Mesenchymal stem cell (in vitro differentiated cells and primary cell): ENCODE data around the gene KLHDC7B.

Experiments
- DNase-seq: peaks from one replicate; pipeline ENCODE4 v3.0.0-alpha.2; 2013
- H2AFZ ChIP-seq: one replicate; pipeline ENCODE4 v1.6.1; 2013; ENCODE audit warnings: low read depth, mild to moderate bottlenecking, control low read depth, inconsistent platforms, low read length, moderate library complexity
- H2AK5ac ChIP-seq: 2 replicates; pipeline ENCODE4 v1.6.1; 2013; ENCODE audit warnings: low read length, moderate library complexity, mild to moderate bottlenecking, inconsistent platforms; ENCODE audit not compliant: severe bottlenecking
- H2BK120ac ChIP-seq: one replicate; pipeline ENCODE4 v1.6.1; 2013; ENCODE audit warnings: low read depth, mild to moderate bottlenecking, inconsistent platforms, low read length, moderate library complexity
- H2BK12ac ChIP-seq, 2 experiments: one replicate each; pipeline ENCODE4 v1.6.1; 2013; ENCODE audit warnings: inconsistent platforms in 2 of 2, low read length in 2 of 2, mild to moderate bottlenecking in 2 of 2, moderate library complexity in 2 of 2, control low read depth in 1 of 2
- H2BK15ac ChIP-seq: one replicate; pipeline ENCODE4 v1.6.1; 2013; ENCODE audit warnings: mild to moderate bottlenecking, low read depth, inconsistent platforms; ENCODE audit not compliant: poor library complexity, severe bottlenecking
- H2BK5ac ChIP-seq: 2 replicates; pipeline ENCODE4 v1.6.1; 2013; ENCODE audit warnings: low read depth, mild to moderate bottlenecking, low read length, control low read depth, inconsistent platforms; ENCODE audit not compliant: poor library complexity, severe bottlenecking
- H3K14ac ChIP-seq, 2 experiments: one replicate each; pipeline ENCODE4 v1.6.1; 2013; ENCODE audit warnings: inconsistent platforms in 2 of 2, low read length in 2 of 2, control low read depth in 1 of 2, mild to moderate bottlenecking in 1 of 2, moderate library complexity in 1 of 2
- H3K18ac ChIP-seq, 2 experiments: one replicate each; pipeline ENCODE4 v1.6.1; 2013; ENCODE audit warnings: inconsistent platforms in 2 of 2, low read length in 2 of 2, control low read depth in 1 of 2, low read depth in 1 of 2, mild to moderate bottlenecking in 1 of 2
- H3K23ac ChIP-seq, 2 experiments: one replicate each; pipeline ENCODE4 v1.6.1; 2013; ENCODE audit warnings: inconsistent platforms in 2 of 2, low read length in 2 of 2, mild to moderate bottlenecking in 2 of 2, moderate library complexity in 2 of 2, control low read depth in 1 of 2
- H3K27ac ChIP-seq: 2 replicates; pipeline ENCODE4 v1.5.1; 2013; ENCODE audit warnings: mild to moderate bottlenecking, moderate library complexity, low read length, control low read depth, inconsistent platforms; ENCODE audit not compliant: poor library complexity, severe bottlenecking
- H3K27me3 ChIP-seq, 2 experiments: 2 replicates each; pipeline versions ENCODE4 v1.6.1 to v1.7.0; 2013; ENCODE audit warnings: low read length in 2 of 2, mild to moderate bottlenecking in 2 of 2, moderate library complexity in 2 of 2, control low read depth in 1 of 2, inconsistent platforms in 1 of 2; ENCODE audit not compliant: control insufficient read depth in 1 of 2, insufficient read depth in 1 of 2
- H3K36me3 ChIP-seq, 2 experiments: 2 replicates each; pipeline versions ENCODE4 v1.6.1 to v1.7.0; 2013; ENCODE audit warnings: low read length in 2 of 2, control low read depth in 1 of 2, inconsistent platforms in 1 of 2, low read depth in 1 of 2, mild to moderate bottlenecking in 1 of 2; ENCODE audit not compliant: insufficient read depth in 2 of 2, control insufficient read depth in 1 of 2
- H3K4ac ChIP-seq, 2 experiments: one replicate each; pipeline ENCODE4 v1.6.1; 2013; ENCODE audit warnings: inconsistent platforms in 2 of 2, low read length in 2 of 2, mild to moderate bottlenecking in 2 of 2, moderate library complexity in 2 of 2, control low read depth in 1 of 2, low read depth in 1 of 2
- H3K4me1 ChIP-seq: 2 replicates; pipeline ENCODE4 v1.6.1; 2013; ENCODE audit warnings: low read depth, low read length, control low read depth; ENCODE audit not compliant: control insufficient read depth, insufficient read depth
- H3K4me2 ChIP-seq: 2 replicates; pipeline ENCODE4 v1.6.1; 2013; ENCODE audit warnings: low read length, mild to moderate bottlenecking, inconsistent platforms; ENCODE audit not compliant: poor library complexity, severe bottlenecking
- H3K4me3 ChIP-seq, 2 experiments: 2 replicates each; pipeline versions ENCODE4 v1.5.1 to v1.7.0; 2013; ENCODE audit warnings: low read length in 2 of 2, mild to moderate bottlenecking in 2 of 2, control low read depth in 1 of 2, low read depth in 1 of 2; ENCODE audit not compliant: insufficient read depth in 1 of 2
- H3K79me1 ChIP-seq: replicated peaks from 2 replicates; pipeline ENCODE4 v1.6.1; 2013; ENCODE audit warnings: mild to moderate bottlenecking, control low read depth, low read length, inconsistent platforms; ENCODE audit not compliant: poor library complexity, severe bottlenecking
- H3K9ac ChIP-seq: 2 replicates; pipeline ENCODE4 v1.7.0; 2013; ENCODE audit warnings: mild to moderate bottlenecking, low read length, moderate library complexity
- H3K9me3 ChIP-seq: 2 replicates; pipeline ENCODE4 v1.7.0; 2013; ENCODE audit warnings: mild to moderate bottlenecking, low read length; ENCODE audit not compliant: control insufficient read depth
- H4K8ac ChIP-seq: one replicate; pipeline ENCODE4 v1.6.1; 2013; ENCODE audit warnings: inconsistent platforms, mild to moderate bottlenecking, low read length, moderate library complexity
- H4K91ac ChIP-seq: one replicate; pipeline ENCODE4 v1.6.1; 2013; ENCODE audit warnings: mild to moderate bottlenecking, low read length, inconsistent platforms
- WGBS: methylation state at CpG from one replicate; pipeline ENCODE4 v1.1.7; 2013; ENCODE audit warnings: mixed read lengths; 5-methylcytosine and 5-hydroxymethylcytosine counted together

Gene KLHDC7B

GRCh38 chr22:50544746-50545253 lies 899 bp upstream of the KLHDC7B start:
- peak overlapping the region in 1 of 2 experiments; percentile 1 for H3K4ac ChIP-seq
- peak overlapping the region in 1 of 2 experiments; percentile 2 for H3K23ac ChIP-seq
- no peak overlapping the region for H3K27ac ChIP-seq
- 87% methylated on average over 5 of the region's 5 CpGs for WGBS
- H2BK120ac ChIP-seq = no peak overlapping the region
- H3K4me1 ChIP-seq = peaks cover 10% of the 10 kb centered on the region
- peak overlapping the region in 1 of 2 experiments; percentile 37 for H3K18ac ChIP-seq
- no peak overlapping the region for H3K14ac ChIP-seq
- no peak overlapping the region for H2AK5ac ChIP-seq
- no peaks in the 10 kb centered on the region for H3K79me1 ChIP-seq
- peak overlapping the region; percentile 3 for H4K91ac ChIP-seq
- H2AFZ ChIP-seq = no peak overlapping the region
- H2BK15ac ChIP-seq = peak overlapping the region; percentile 19
- H3K36me3 ChIP-seq = no peaks in the 10 kb centered on the region
- H2BK12ac ChIP-seq = peak overlapping the region; percentile 54 to 67
- H3K27me3 ChIP-seq = peaks cover 0 to 50% of the 10 kb centered on the region in 2 experiments
- H4K8ac ChIP-seq = peak overlapping the region; percentile 65
- no peaks in the 10 kb centered on the region for H3K9me3 ChIP-seq
- H3K4me2 ChIP-seq = no peak overlapping the region
- peak overlapping the region in 1 of 2 experiments; percentile 65 for H3K4me3 ChIP-seq
- H2BK5ac ChIP-seq = no peak overlapping the region
- no peak for DNase-seq
- H3K9ac ChIP-seq = peak overlapping the region; percentile 76

GRCh38 chr22:50546326-50547262 lies 895 bp downstream of the KLHDC7B start:
- 97% methylated on average over 78 of the region's 78 CpGs for WGBS
- no peak overlapping the region for H3K9ac ChIP-seq

GRCh38 chr22:50547263-50547985 lies 1.7 kb downstream of the KLHDC7B start:
- no peak for DNase-seq
- no peak overlapping the region for H2AK5ac ChIP-seq
- H3K9ac ChIP-seq = no peak overlapping the region
- H3K14ac ChIP-seq = no peak overlapping the region
- no peaks in the 10 kb centered on the region for H3K79me1 ChIP-seq
- H3K4ac ChIP-seq = no peak overlapping the region
- WGBS = 93% methylated on average over 35 of the region's 35 CpGs
- H3K36me3 ChIP-seq = no peaks in the 10 kb centered on the region
- no peak overlapping the region for H3K23ac ChIP-seq
- no peak overlapping the region for H2AFZ ChIP-seq
- no peak overlapping the region for H3K4me2 ChIP-seq
- no peak overlapping the region for H2BK5ac ChIP-seq
- no peak overlapping the region for H3K18ac ChIP-seq
- H2BK15ac ChIP-seq = no peak overlapping the region
- H2BK12ac ChIP-seq = no peak overlapping the region
- H3K4me1 ChIP-seq = peaks cover 10% of the 10 kb centered on the region
- no peaks in the 10 kb centered on the region for H3K9me3 ChIP-seq
- H4K8ac ChIP-seq = no peak overlapping the region
- H3K27ac ChIP-seq = no peak overlapping the region
- no peak overlapping the region for H3K4me3 ChIP-seq
- no peak overlapping the region for H4K91ac ChIP-seq
- no peak overlapping the region for H2BK120ac ChIP-seq
- H3K27me3 ChIP-seq = peaks cover 10 to 64% of the 10 kb centered on the region in 2 experiments

More at GRCh38 chr22:50546326-50547262, 895 bp downstream of the KLHDC7B start:
- Histone ChIP-seq H3K4ac (peak overlapping the region in 1 of 2 experiments; percentile 47), H3K4me1 (peaks cover 10% of the 10 kb centered on the region), H3K79me1 (no peaks in the 10 kb centered on the region), H2BK120ac (no peak overlapping the region), H4K91ac (peak overlapping the region; percentile 52), H2AFZ (no peak overlapping the region), H3K4me2 (no peak overlapping the region), H2BK5ac (no peak overlapping the region), H3K18ac (peak overlapping the region; percentile 48 to 54), H2BK15ac (no peak overlapping the region), H3K36me3 (no peaks in the 10 kb centered on the region), H3K27ac (no peak overlapping the region), H3K23ac (no peak overlapping the region), H4K8ac (peak overlapping the region; percentile 65), H3K9me3 (no peaks in the 10 kb centered on the region), H3K27me3 (peaks cover 5 to 64% of the 10 kb centered on the region in 2 experiments), H3K14ac (no peak overlapping the region), H2AK5ac (no peak overlapping the region), H3K4me3 (no peak overlapping the region), H2BK12ac (peak overlapping the region; percentile 61 to 67)
- no peak for DNase-seq
